Muscle of arm (tissue), 14 donors: ENCODE measurements around the gene CNNM3. TPM values are rescaled to one million over a fixed set of nuclear protein-coding genes. Genes with fewer than 3 reads are reported as not detected.
A peak's percentile ranks its signal among the peaks of the same experiment; 100 is the strongest.
"Not testable (repeated sequence)": the region's sequence is repeated elsewhere in the genome, so short reads cannot be mapped to it uniquely, and the experiment has no call there.

Source experiments
- DNase-seq: peaks from one replicate; pipeline ENCODE4 v3.0.0-alpha.2; 2013
- long read RNA-seq, 11 donors: transcript quantifications; one replicate each; lab custom pipeline, GENCODE V29; 2026
- polyA plus RNA-seq, 12 donors: library from polyadenylated mRNA; unstranded; fragments of 120-200 nt; gene quantifications; one replicate each; pipeline ENCODE4 v1.2.1, GENCODE V29; 2013; ENCODE audit not compliant: insufficient read length in 12 of 12

CNNM3 gene
- polyA plus RNA-seq = 10 to 100 TPM in 11 of 12 donors, not detected in 1; 12.6 to 38.3 (median 22.0) TPM
- long read RNA-seq, donor 1, transcript CNNM3-201 (8 exons, 3,447 nt) = major isoform, 5 of 5 reads
- long read RNA-seq, donor 1, partial matches to known transcripts = 0 of 5 reads
- long read RNA-seq, donor 1, other reads (novel, unspliced or antisense) = 0 of 5 reads
- long read RNA-seq, donor 2, partial matches to known transcripts = 0 of 1 reads
- long read RNA-seq, donor 2, other reads (novel, unspliced or antisense) = 0 of 1 reads
- long read RNA-seq, donor 3, partial matches to known transcripts = 5 of 5 reads
- long read RNA-seq, donor 3, other reads (novel, unspliced or antisense) = 0 of 5 reads
- long read RNA-seq, donor 4, partial matches to known transcripts = 0 of 1 reads
- long read RNA-seq, donor 4, other reads (novel, unspliced or antisense) = 0 of 1 reads
- long read RNA-seq, donor 5, partial matches to known transcripts = 31 of 32 reads
- long read RNA-seq, donor 5, other reads (novel, unspliced or antisense) = 0 of 32 reads
- long read RNA-seq, donor 6 = 0 reads
- long read RNA-seq, donor 7, partial matches to known transcripts = 0 of 2 reads
- long read RNA-seq, donor 7, other reads (novel, unspliced or antisense) = 0 of 2 reads
- long read RNA-seq, donor 8 = 0 reads
- long read RNA-seq, donor 9, partial matches to known transcripts = 0 of 1 reads
- long read RNA-seq, donor 9, other reads (novel, unspliced or antisense) = 0 of 1 reads
- long read RNA-seq, donor 10 = 0 reads
- long read RNA-seq, donor 11, partial matches to known transcripts = 0 of 2 reads
- long read RNA-seq, donor 11, other reads (novel, unspliced or antisense) = 0 of 2 reads

GRCh38 chr2:96816127-96816835 lies at the start of gene CNNM3:
CNNM3 (plus strand) TSS chr2:96816268; CDS start chr2:96816278, 10 bp downstream.
- peak; percentile 93 for DNase-seq

DNA sequence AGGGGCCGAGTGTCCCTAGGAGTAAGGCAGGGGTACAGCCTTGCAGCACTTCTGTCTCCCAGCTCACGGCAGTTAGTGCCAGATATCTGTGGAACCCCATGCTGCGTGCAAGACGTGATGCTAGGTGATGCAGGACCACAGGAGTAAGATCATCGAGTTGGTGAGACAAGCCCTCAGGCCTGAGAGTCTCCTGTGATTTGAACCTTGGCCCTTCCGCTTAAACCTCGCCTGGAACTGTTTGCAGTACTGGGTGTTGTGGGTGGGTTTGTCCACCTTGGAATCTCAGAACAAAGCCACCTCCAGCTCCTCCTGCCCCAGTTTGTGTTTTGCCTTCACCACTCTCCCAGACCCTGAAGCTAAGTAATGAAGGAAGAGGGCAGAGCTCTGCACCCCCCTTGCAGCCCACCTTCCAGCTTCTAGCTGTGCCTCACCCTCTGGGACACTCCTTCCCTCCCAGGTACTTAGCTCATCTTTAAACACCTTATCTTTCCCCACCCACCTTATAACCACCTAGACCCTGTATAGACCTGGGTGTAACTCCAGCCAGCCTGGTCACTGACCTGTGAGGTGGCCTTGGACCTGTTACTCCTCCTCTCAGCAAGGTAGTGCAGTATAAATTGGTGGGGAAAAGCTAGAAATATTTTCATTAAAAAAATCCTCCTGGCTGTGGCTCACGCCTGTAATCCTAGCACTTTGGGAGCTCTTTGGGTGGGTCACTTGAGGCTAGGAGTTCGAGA lies 48.8 kb upstream of the CNNM3 start:
- no peak for DNase-seq

GRCh38 chr2:96768083-96768561 lies 47.9 kb upstream of the CNNM3 start:
- DNase-seq = no peak

GRCh38 chr2:96769814-96770213 lies 46.3 kb upstream of the CNNM3 start:
- DNase-seq = no peak

DNA sequence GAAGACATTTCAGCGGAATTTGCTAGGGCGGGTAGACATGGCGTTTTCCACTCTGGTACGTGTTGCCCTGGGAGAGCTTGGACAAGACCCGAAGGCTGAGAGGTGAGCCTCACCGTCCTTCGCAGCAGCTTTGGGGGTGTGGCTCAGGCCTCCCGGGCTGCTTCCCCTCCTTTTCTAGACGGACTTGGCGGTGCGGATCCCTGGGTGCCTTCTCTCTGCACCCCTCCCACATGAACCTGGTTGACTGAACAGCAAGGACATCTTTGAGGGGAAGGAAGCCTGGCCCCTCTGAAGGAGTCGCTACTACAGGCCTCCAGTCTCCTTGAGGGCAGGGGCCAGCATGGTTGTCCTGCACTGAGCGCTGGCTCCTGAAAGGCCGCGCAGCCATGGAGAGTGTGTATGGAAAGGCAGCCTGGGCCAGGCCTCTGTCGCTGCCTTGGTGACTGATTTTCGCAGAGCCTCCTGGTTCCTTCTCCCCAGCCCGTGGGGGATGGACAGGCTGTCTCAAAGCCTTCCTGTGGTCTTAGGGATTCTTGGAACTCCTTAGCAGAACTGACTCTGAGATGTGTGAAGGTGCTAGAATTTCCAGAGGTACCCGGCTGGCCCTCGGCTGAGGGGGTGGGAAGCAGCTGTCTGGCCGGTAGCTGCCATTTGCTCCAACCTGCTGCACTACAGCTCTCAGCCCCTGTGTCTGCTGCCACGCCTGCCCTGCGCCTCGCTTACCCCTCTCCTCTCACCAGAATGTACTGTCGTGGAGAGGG lies 45.4 kb upstream of the CNNM3 start:
- no peak for DNase-seq

GRCh38 chr2:96771796-96772618 lies 44.1 kb upstream of the CNNM3 start:
- no peak for DNase-seq

DNA sequence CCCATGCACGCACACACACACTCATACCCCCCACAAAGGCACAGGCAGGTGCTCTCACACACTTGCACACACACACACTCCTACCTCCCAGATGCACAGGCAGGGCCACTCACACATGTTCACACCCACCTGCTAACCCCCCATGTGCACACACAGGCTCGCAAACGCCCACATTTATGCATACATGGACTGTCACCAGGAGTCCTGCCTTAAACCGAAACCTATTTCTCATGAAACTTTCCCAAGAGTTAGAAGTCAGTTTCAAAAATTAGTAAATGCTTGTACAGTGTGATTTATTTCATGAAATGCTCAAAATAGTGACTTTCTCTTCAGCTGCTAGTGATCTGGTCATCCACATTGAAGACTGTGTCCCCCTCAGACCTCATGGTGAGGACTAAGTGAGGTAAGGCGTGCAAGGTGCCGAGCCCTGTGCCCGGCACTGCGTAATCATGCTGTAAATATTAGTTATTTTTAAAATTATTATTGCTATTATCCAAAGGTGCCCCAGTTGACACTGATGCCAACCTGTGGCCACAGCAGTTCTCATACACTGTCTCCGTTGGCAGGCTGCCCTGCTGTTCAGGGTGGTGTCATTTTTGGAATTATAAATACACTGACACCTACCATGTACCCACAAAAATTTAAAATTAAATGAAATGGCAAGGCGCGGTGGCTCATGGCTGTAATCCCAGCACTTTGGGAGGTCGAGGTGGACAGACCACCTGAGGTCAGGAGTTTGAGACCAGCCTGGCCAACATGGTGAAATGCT lies 43.0 kb upstream of the CNNM3 start:
- DNase-seq = no peak

DNA sequence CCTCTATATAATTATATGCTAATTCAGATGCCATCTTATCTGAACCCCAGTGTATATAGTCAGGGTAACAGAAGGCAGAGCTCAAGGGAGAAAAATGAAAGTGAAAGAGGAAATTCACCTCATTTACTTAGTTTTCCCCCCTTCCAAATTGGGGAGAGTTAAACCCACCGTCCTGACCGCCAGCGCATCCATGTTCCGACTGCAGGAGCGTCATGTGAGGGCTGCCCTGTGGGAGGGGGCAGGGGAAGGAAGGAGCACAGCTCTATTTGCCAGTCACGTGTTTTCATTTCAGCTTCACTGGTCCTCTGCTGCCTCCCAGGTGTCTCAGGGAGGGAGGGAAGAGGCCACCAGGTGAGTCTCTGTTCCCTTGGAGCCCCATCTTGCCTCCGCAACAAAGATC lies 42.1 kb upstream of the CNNM3 start:
- DNase-seq = no peak

GRCh38 chr2:96775160-96775559 lies 40.9 kb upstream of the CNNM3 start:
- no peak for DNase-seq

DNA sequence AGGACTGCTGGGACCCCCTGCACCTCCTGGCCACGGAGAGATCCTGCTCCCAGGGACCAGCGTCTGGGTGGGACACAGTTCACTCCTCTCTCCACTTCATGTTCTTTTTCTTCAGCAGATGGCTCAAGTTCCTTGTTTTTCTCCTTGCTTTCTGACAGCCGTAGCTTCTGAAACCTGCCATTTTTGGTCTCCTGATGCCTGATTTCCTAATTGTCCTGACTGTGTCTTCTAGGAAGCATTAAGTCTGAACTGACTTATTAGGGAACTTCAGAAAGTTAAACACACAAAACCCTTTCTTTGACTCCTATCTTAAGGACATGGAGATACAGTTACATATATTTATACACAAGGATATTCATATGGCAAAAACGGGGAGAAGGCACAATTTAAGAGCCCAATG lies 32.7 kb upstream of the CNNM3 start:
- no peak for DNase-seq

GRCh38 chr2:96787411-96787810 lies 28.7 kb upstream of the CNNM3 start:
- DNase-seq = no peak

GRCh38 chr2:96788442-96789244 lies 27.4 kb upstream of the CNNM3 start:
- DNase-seq = no peak

- no peak for DNase-seq
Observed at GRCh38 chr2:96789245-96789617, 26.8 kb upstream of the CNNM3 start.

- no peak for DNase-seq
Observed at GRCh38 chr2:96792772-96793749, 23.0 kb upstream of the CNNM3 start.

GRCh38 chr2:96795076-96795475 lies 21.0 kb upstream of the CNNM3 start:
- no peak for DNase-seq

- DNase-seq = not testable (repeated sequence)
Observed at GRCh38 chr2:96796497-96796896, 19.6 kb upstream of the CNNM3 start.
